ENCODE measurements around the gene KDM4B. TPM values are rescaled to one million over a fixed set of nuclear protein-coding genes. Genes with fewer than 3 reads are reported as not detected.

Gene KDM4B
- polyA plus RNA-seq, 1 of the 3 experiments (the other 2 are of a cell fraction), result 12.2 TPM

- Histone ChIP-seq H3K4me2 (no peak overlapping the region), H2AFZ (ENCODE audit: low read depth) (no peak overlapping the region), H4K20me1 (ENCODE audit: insufficient read depth) (peaks cover 91% of the 10 kb centered on the region), H3K4me1 (ENCODE audit: control insufficient read depth in 1 of 2, insufficient read depth in 2 of 2, low read depth in 1 of 2, low read length in 1 of 2) (peaks cover 7 to 42% of the 10 kb centered on the region in 2 experiments; a peak in 1 of 4 replicates), H3K27ac (ENCODE audit: low read depth in 2 of 2, low read length in 1 of 2) (no peak overlapping the region), H3K9me2 (no peaks in the 10 kb centered on the region), H3K79me2 (ENCODE audit: insufficient read depth) (peaks cover 98% of the 10 kb centered on the region), H3K9me3 (no peaks in the 10 kb centered on the region), H3K4me3 (ENCODE audit: low read depth in 2 of 2, low read length in 1 of 2) (no peak overlapping the region), H3K9ac (no peak overlapping the region), H3F3A (replicated peaks; ENCODE audit: insufficient read depth) (no peaks in the 10 kb centered on the region), H3K36me3 (replicated peaks in 1 of 2; ENCODE audit: control insufficient read depth in 1 of 2, insufficient read depth in 2 of 2, low read length in 1 of 2) (no peaks in the 10 kb centered on the region), H3K27me3 (ENCODE audit: insufficient read depth) (no peaks in the 10 kb centered on the region)
- POLR2A ChIA-PET, result interaction anchor here (0.6 to 1.0 kb wide), 2 partner anchors 16 to 415 kb away, joined by 3 to 4 read pairs; no protein-coding TSS in a partner anchor
- no CpG with 5 or more reads among the region's 19 CpGs for WGBS (ENCODE audit: low lambda C conversion rate)
- no peak for TF ChIP-seq RFX5 (IDR thresholded peaks at IDR 0.05; ENCODE audit: low read length)
- TF ChIP-seq IRF3 (IDR thresholded peaks at IDR 0.05; ENCODE audit: low read depth, low read length), result no peak
- CTCF ChIA-PET, result interaction anchor here (1.0 to 1.7 kb wide), 3 partner anchors 10 to 45 kb away, joined by 3 to 6 read pairs (median 5); no protein-coding TSS in a partner anchor
- DNase-seq, result no peak
Measured at GRCh38 chr19:4986056-4986455, 17.1 kb downstream of the KDM4B start.

GRCh38 chr19:4986471-4986891, 17.6 kb downstream of the KDM4B start:
- H3K4me2 ChIP-seq, result no peak overlapping the region
- POLR2A ChIA-PET, result interaction anchor here (0.6 to 1.0 kb wide), 2 partner anchors 16 to 415 kb away, joined by 3 to 4 read pairs; no protein-coding TSS in a partner anchor
- TF ChIP-seq RXRA (IDR thresholded peaks at IDR 0.05; ENCODE audit: borderline replicate concordance, low read depth) (no peak), IRF3 (IDR thresholded peaks at IDR 0.05; ENCODE audit: low read depth, low read length) (no peak), SIN3A (IDR thresholded peaks at IDR 0.05; ENCODE audit: borderline replicate concordance, low read depth, low read length) (no peak), REST (IDR thresholded peaks at IDR 0.05; ENCODE audit: low read depth, low read length) (no peak), USF2 (IDR thresholded peaks at IDR 0.05; ENCODE audit: borderline replicate concordance, low read depth, low read length) (no peak), RFX5 (IDR thresholded peaks at IDR 0.05; ENCODE audit: low read length) (no peak), GATA2 (CRISPR knock-in tag; IDR thresholded peaks at IDR 0.05) (no peak), SMC3 (IDR thresholded peaks at IDR 0.05; ENCODE audit: low read depth, low read length) (no peak), YY1 (IDR thresholded peaks at IDR 0.05; ENCODE audit: low read depth) (no peak), TAF1 (IDR thresholded peaks at IDR 0.05; ENCODE audit: borderline replicate concordance, low read depth, low read length) (no peak)
- H3K9me3 ChIP-seq, result no peaks in the 10 kb centered on the region
- H3K4me3 ChIP-seq (ENCODE audit: low read depth in 2 of 2, low read length in 1 of 2), result no peak overlapping the region
- H3K9ac ChIP-seq, result no peak overlapping the region
- H3K79me2 ChIP-seq (ENCODE audit: insufficient read depth), result peaks cover 98% of the 10 kb centered on the region
- H3K27me3 ChIP-seq (ENCODE audit: insufficient read depth), result no peaks in the 10 kb centered on the region
- no peaks in the 10 kb centered on the region for H3K36me3 ChIP-seq (replicated peaks in 1 of 2; ENCODE audit: control insufficient read depth in 1 of 2, insufficient read depth in 2 of 2, low read length in 1 of 2)
- CTCF ChIA-PET, result interaction anchor here (1.0 to 1.7 kb wide), 3 partner anchors 10 to 45 kb away, joined by 3 to 6 read pairs (median 5); no protein-coding TSS in a partner anchor
- peaks cover 90% of the 10 kb centered on the region for H4K20me1 ChIP-seq (ENCODE audit: insufficient read depth)
- 90% methylated on average over 14 of the region's 19 CpGs for WGBS (ENCODE audit: low lambda C conversion rate)
- H2AFZ ChIP-seq (ENCODE audit: low read depth), result no peak overlapping the region
- H3K27ac ChIP-seq (ENCODE audit: low read depth in 2 of 2, low read length in 1 of 2), result no peak overlapping the region
- peaks cover 7 to 41% of the 10 kb centered on the region in 2 experiments; a peak in 1 of 4 replicates for H3K4me1 ChIP-seq (ENCODE audit: control insufficient read depth in 1 of 2, insufficient read depth in 2 of 2, low read depth in 1 of 2, low read length in 1 of 2)
- H3K9me2 ChIP-seq, result no peaks in the 10 kb centered on the region
- no peak for DNase-seq
- no peaks in the 10 kb centered on the region for H3F3A ChIP-seq (replicated peaks; ENCODE audit: insufficient read depth)
